PC-3 (cell line): ENCODE results near the gene BRAT1.
"Not testable (repeated sequence)": the region's sequence is repeated elsewhere in the genome, so short reads cannot be mapped to it uniquely, and the experiment has no call there.

Source experiments
- CTCF ChIP-seq: fragments of 300-600 bp; sonication (generic); conservative IDR thresholded peaks from 2 replicates; pipeline ENCODE4 v1.5.1; 2017; ENCODE audit warnings: antibody characterized with exemption, low read depth, mild to moderate bottlenecking, low read length
- EZH2 ChIP-seq: fragments of 300-600 bp; sonication (generic); IDR thresholded peaks from one replicate; pipeline ENCODE4 v1.6.1; 2017; ENCODE audit warnings: antibody characterized with exemption, mild to moderate bottlenecking, low read length; ENCODE audit not compliant: unreplicated experiment

- TF ChIP-seq EZH2, CTCF: not testable (repeated sequence)
Observed at GRCh38 chr7:2534214-2534613, 21.1 kb downstream of the BRAT1 start.
